Effector memory CD4-positive, alpha-beta T cell (primary cell): Measurements from ENCODE around the gene IER5L.

Experiments used
- DNase-seq, 3 donors: peaks; one replicate each; pipeline ENCODE4 v3.0.0-alpha.2; 2020
- H3K27ac ChIP-seq: 2 replicates; pipeline ENCODE4 v1.7.0; 2013; ENCODE audit warnings: mild to moderate bottlenecking, low read length, moderate library complexity; ENCODE audit not compliant: insufficient read depth, poor library complexity, severe bottlenecking
- H3K27me3 ChIP-seq: replicated peaks from 2 replicates; pipeline ENCODE4 v1.7.0; 2013; ENCODE audit warnings: mild to moderate bottlenecking, low read length; ENCODE audit not compliant: insufficient read depth, control insufficient read depth, poor library complexity, severe bottlenecking
- H3K36me3 ChIP-seq: 2 replicates; pipeline ENCODE4 v1.7.0; 2013; ENCODE audit warnings: mild to moderate bottlenecking, low read length, moderate library complexity; ENCODE audit not compliant: control insufficient read depth, insufficient read depth
- H3K4me1 ChIP-seq: 2 replicates; pipeline ENCODE4 v1.7.0; 2013; ENCODE audit warnings: low read length, mild to moderate bottlenecking; ENCODE audit not compliant: control insufficient read depth, insufficient read depth, poor library complexity, severe bottlenecking
- H3K4me3 ChIP-seq: 2 replicates; pipeline ENCODE4 v1.7.0; 2013; ENCODE audit warnings: low read length, low read depth, mild to moderate bottlenecking; ENCODE audit not compliant: insufficient read depth, poor library complexity, severe bottlenecking
- H3K9me3 ChIP-seq: 2 replicates; pipeline ENCODE4 v1.7.0; 2013; ENCODE audit warnings: mild to moderate bottlenecking, low read length, moderate library complexity; ENCODE audit not compliant: control insufficient read depth

The IER5L gene

DNA sequence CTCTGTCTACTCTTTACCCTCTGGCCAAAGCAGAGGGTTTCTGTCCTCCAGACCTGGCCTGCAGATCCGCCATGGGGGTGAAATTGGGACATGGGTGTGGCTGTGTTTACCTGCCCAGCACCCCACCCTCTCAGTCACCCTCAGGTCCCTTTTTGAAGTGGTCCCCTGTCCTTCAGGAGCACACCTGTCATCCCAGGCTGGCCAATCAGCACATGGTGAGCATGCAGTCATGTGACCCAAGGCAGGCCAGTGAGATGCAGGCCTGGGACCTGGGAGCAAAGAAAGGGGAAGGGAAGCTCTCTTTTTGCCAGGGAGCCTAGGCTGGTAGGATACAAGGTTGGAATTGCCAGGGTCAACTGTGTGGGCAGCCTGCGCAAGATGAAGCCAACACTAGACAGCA is 28.3 kb upstream of the IER5L start:
- Histone ChIP-seq H3K9me3 (no peaks in the 10 kb centered on the region), H3K4me1 (peaks cover 3% of the 10 kb centered on the region), H3K36me3 (no peaks in the 10 kb centered on the region), H3K27me3 (no peaks in the 10 kb centered on the region), H3K27ac (no peak overlapping the region), H3K4me3 (no peak overlapping the region)
- no peak for DNase-seq

DNA sequence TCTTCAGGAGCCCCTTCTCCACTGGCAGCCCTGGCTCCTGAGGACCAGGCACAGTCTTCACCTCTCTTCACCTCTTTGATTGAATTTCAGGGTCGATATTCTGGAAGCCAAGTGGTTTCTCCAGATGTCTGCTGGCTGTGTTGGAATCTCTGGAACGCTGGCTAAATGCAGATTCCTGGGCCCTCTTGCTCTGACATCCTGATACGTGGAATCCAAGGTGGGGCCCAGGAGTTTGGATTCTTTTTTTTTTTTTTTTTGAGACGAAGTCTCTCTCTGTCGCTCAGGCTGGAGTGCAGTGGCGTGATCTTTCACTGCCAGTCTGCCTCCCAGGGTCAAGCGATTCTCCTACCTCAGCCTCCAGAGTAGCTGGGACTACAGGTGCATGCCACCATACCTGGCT is 26.8 kb upstream of the IER5L start:
- H3K27ac ChIP-seq = no peak overlapping the region

GRCh38 chr9:129203556-129203909 is 25.5 kb upstream of the IER5L start:
- no peaks in the 10 kb centered on the region for H3K27me3 ChIP-seq
- H3K4me3 ChIP-seq = no peak overlapping the region
- H3K27ac ChIP-seq = no peak overlapping the region
- peaks cover 3% of the 10 kb centered on the region for H3K4me1 ChIP-seq
- DNase-seq = no peak
- H3K36me3 ChIP-seq = no peaks in the 10 kb centered on the region
- H3K9me3 ChIP-seq = no peaks in the 10 kb centered on the region

More for the DNA sequence above, 26.8 kb upstream of the IER5L start:
- Histone ChIP-seq H3K4me3 (no peak overlapping the region), H3K36me3 (no peaks in the 10 kb centered on the region), H3K27me3 (no peaks in the 10 kb centered on the region), H3K4me1 (peaks cover 3% of the 10 kb centered on the region), H3K9me3 (no peaks in the 10 kb centered on the region)
- no peak for DNase-seq

DNA sequence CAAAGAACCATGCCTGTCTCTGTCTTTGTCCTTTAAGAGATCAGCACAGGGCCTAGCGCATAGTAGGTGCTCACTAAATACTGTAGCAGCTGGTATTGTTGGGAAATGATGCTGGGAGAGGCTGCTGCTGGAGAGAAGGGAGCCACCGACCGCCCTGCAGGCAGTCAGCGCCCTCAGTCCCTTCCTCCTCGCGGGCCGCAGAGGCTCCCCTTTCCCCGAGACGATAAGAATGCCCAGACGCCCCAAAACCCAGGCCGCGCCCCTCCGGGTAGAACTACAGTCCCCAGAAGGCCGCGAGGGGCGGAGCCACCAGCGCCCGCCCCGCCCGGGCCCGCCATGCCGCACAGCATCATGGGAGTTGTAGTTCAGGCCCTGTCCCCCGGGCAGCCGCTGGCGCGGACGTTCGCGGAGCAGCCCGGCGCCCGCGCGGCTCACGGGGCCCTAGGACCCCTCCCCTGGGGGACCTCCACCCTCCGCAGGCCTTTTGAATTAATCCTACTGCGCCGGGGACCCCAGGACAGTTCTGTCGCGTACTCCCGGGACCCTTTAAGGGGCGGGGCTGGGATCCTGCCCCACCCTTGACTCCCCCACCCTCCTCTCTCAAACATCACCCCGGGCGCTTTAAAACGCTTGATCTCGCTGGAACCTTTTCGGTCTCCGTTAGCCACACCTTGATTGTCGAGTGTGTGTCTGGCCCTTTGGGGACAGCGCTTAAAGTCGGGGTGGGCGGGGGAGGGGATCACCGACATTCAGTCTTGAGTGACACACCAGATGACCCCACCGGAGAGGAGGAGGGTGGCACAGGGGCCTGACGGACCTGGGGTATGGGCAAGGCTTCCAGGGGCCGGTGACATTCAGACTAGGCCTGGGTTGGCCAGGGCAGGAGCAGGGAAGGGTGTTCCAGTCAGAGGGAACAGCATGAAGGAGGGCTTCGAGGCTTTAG is 24.8 kb upstream of the IER5L start:
- peak overlapping the region; percentile 78 for H3K27ac ChIP-seq
- no peaks in the 10 kb centered on the region for H3K27me3 ChIP-seq
- no peaks in the 10 kb centered on the region for H3K9me3 ChIP-seq
- H3K4me1 ChIP-seq = peaks cover 3% of the 10 kb centered on the region
- peak; percentile 81 to 85 (median 84) for DNase-seq
- H3K4me3 ChIP-seq = peak overlapping the region; percentile 83
- H3K36me3 ChIP-seq = no peaks in the 10 kb centered on the region

- Histone ChIP-seq H3K4me1 (peaks cover 3% of the 10 kb centered on the region), H3K4me3 (no peak overlapping the region), H3K36me3 (no peaks in the 10 kb centered on the region), H3K27me3 (no peaks in the 10 kb centered on the region), H3K9me3 (no peaks in the 10 kb centered on the region), H3K27ac (no peak overlapping the region)
- DNase-seq = no peak
Measured at GRCh38 chr9:129201866-129202265, 23.8 kb upstream of the IER5L start.

DNA sequence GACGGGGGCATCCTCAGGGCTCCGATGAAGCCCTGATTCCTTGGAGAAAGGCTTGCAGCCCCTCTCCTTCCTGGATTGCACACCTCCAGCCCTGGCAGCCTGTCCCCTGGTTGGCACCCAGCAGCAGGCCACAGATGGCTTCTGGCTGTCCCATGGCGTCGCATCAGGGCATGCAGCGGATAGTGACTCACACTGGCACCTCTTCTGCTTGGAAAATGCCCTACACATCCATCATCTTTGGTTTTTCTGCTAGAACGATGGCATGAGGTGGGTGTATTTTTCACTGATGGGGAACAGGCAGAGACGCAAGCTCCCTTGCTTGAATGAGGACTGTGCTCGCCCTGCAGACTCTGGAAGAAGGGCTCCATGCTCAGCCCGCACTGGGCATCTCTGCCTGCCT is 23.2 kb upstream of the IER5L start:
- DNase-seq = no peak

DNA sequence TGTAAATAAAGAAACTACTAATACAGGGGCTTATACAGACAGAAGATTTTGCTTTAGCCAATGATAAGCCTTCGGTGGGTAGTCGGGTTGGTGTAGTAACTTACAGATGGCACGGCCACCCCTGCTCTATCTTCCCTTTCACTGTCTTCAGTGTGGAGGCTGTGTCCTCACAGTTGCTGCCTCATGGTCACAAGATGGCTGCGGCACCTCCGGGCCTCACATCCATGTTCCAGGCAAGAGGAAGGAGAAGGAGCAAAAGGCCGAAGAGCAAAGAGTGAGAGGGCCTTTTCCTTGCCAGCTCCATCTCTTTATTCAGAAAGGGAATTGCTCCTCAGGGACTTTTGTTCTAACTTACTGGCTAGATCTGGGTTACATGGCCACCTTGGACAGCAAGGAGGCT is 22.2 kb upstream of the IER5L start:
- DNase-seq = no peak
- H3K27ac ChIP-seq = no peak overlapping the region
- H3K9me3 ChIP-seq = no peaks in the 10 kb centered on the region
- H3K4me1 ChIP-seq = peaks cover 3% of the 10 kb centered on the region
- H3K27me3 ChIP-seq = no peaks in the 10 kb centered on the region
- H3K4me3 ChIP-seq = no peak overlapping the region
- no peaks in the 10 kb centered on the region for H3K36me3 ChIP-seq

More for the DNA sequence above, 23.2 kb upstream of the IER5L start:
- H3K27me3 ChIP-seq = no peaks in the 10 kb centered on the region
- no peak overlapping the region for H3K27ac ChIP-seq
- H3K36me3 ChIP-seq = no peaks in the 10 kb centered on the region
- H3K4me1 ChIP-seq = peaks cover 3% of the 10 kb centered on the region
- no peaks in the 10 kb centered on the region for H3K9me3 ChIP-seq
- no peak overlapping the region for H3K4me3 ChIP-seq

- H3K4me1 ChIP-seq = peaks cover 3% of the 10 kb centered on the region
- H3K4me3 ChIP-seq = no peak overlapping the region
- no peak overlapping the region for H3K27ac ChIP-seq
- no peaks in the 10 kb centered on the region for H3K9me3 ChIP-seq
- no peaks in the 10 kb centered on the region for H3K27me3 ChIP-seq
- H3K36me3 ChIP-seq = no peaks in the 10 kb centered on the region
- DNase-seq = no peak
Measured at GRCh38 chr9:129199044-129199435, 21.0 kb upstream of the IER5L start.

DNA sequence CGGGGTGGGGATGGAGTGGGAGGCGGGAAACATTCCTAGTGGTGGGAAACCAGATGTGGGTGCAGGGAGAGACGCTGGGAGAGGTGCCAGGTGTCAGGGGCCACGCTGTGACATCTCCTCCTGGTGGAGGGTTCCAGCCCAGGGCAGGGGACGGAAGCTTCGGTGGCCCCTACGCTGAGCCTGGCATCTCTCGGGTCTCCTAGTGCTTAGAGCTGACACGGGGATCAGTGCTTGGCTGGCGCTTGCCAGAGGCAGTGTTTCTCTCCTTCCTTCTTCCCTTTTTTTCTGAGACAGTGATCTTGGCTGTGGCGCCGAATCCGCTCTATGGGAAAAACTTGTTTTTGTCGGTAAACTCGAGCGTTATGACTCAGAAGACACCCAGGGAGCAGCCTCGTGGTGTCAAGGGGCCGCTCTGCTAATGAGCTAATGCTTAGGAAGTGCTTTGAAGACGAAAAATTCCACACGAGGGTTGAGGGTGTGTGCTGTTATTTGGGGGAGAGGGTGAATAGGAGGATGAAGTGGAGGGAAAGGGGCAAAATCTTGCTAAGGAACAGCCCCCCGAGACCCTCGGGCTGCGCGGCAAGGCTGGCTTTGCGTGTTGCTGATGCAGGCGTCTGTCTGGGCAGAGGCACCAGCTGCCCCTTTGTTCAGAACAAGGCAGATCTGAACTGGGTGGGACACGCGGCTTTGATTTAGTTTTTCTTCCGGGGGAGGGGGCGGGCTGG is 20.4 kb upstream of the IER5L start:
- Histone ChIP-seq H3K36me3 (no peaks in the 10 kb centered on the region), H3K4me3 (no peak overlapping the region), H3K4me1 (peaks cover 3% of the 10 kb centered on the region), H3K9me3 (no peaks in the 10 kb centered on the region), H3K27me3 (no peaks in the 10 kb centered on the region), H3K27ac (no peak overlapping the region)
- no peak for DNase-seq

- H3K27me3 ChIP-seq = no peaks in the 10 kb centered on the region
- no peaks in the 10 kb centered on the region for H3K36me3 ChIP-seq
- no peak for DNase-seq
- no peak overlapping the region for H3K27ac ChIP-seq
- H3K4me3 ChIP-seq = no peak overlapping the region
- peaks cover 3% of the 10 kb centered on the region for H3K4me1 ChIP-seq
- H3K9me3 ChIP-seq = no peaks in the 10 kb centered on the region
Measured at GRCh38 chr9:129197978-129198318, 19.9 kb upstream of the IER5L start.
